Testis (tissue), 2 donors: Measurements from ENCODE around the gene SCPEP1.

ENCODE experiments used
- CTCF ChIP-seq, 3 experiments: fragments of 450-650 bp in 2 of 3; fragments of 200-600 bp in 1 of 3; sonication (generic) in 1 of 3; IDR thresholded peaks; one replicate each; pipeline ENCODE4 v1.5.1; 2016 to 2019; ENCODE audit warnings: antibody characterized with exemption in 3 of 3, mild to moderate bottlenecking in 2 of 3, moderate library complexity in 1 of 3
- POLR2A ChIP-seq: fragments of 450-650 bp; IDR thresholded peaks from one replicate; pipeline ENCODE4 v1.6.1; 2017; ENCODE audit warnings: antibody characterized with exemption, mild to moderate bottlenecking, moderate library complexity

- TF ChIP-seq POLR2A: no peak
- no peak for TF ChIP-seq CTCF (IDR thresholded peaks at IDR 0.05)
Observed at GRCh38 chr17:56976941-56977608, 856 bp upstream of the SCPEP1 start.
